Osteoblast (primary cell): Measurements from ENCODE around the gene DLG4. TPM values are rescaled to one million over a fixed set of nuclear protein-coding genes. Genes with fewer than 3 reads are reported as not detected.

Experiments
- DNase-seq: peaks from one replicate; pipeline ENCODE4 v3.0.0; 2011; ENCODE audit warnings: low spot score, mixed read lengths; ENCODE audit not compliant: insufficient read length; ENCODE audit errors: missing footprints
- H2AFZ ChIP-seq: 2 replicates; pipeline ENCODE4 v1.6.0; 2011; ENCODE audit warnings: mild to moderate bottlenecking, low read length
- H3K27ac ChIP-seq: 2 replicates; pipeline ENCODE4 v1.5.1; 2011; ENCODE audit warnings: mild to moderate bottlenecking, low read depth, low read length, moderate library complexity
- H3K27me3 ChIP-seq: 2 replicates; pipeline ENCODE4 v1.6.0; 2012; ENCODE audit warnings: mild to moderate bottlenecking, control low read depth, inconsistent platforms, low read length, moderate library complexity; ENCODE audit not compliant: insufficient read depth
- H3K36me3 ChIP-seq: 2 replicates; pipeline ENCODE4 v1.5.1; 2011; ENCODE audit warnings: mild to moderate bottlenecking, low read length, control low read depth, moderate library complexity; ENCODE audit not compliant: insufficient read depth
- H3K4me1 ChIP-seq: 2 replicates; pipeline ENCODE4 v1.5.1; 2011; ENCODE audit warnings: mild to moderate bottlenecking, low read length, control low read depth, moderate library complexity; ENCODE audit not compliant: insufficient read depth
- H3K4me2 ChIP-seq: 2 replicates; pipeline ENCODE4 v1.6.0; 2011; ENCODE audit warnings: mild to moderate bottlenecking, low read length; ENCODE audit not compliant: insufficient read depth
- H3K4me3 ChIP-seq: fragments of 200-600 bp; sonication (generic); 3 replicates; pipeline ENCODE4 v1.5.1; 2012; ENCODE audit warnings: mild to moderate bottlenecking, low read length, inconsistent platforms; ENCODE audit not compliant: insufficient read depth
- H3K79me2 ChIP-seq: 2 replicates; pipeline ENCODE4 v1.6.0; 2012; ENCODE audit warnings: mild to moderate bottlenecking, low read length, control low read depth, inconsistent platforms; ENCODE audit not compliant: insufficient read depth
- H3K9me3 ChIP-seq: 2 replicates; pipeline ENCODE4 v1.5.1; 2011; ENCODE audit warnings: low read depth, low read length, control low read depth
- H4K20me1 ChIP-seq: 2 replicates; pipeline ENCODE4 v1.6.0; 2012; ENCODE audit warnings: mild to moderate bottlenecking, low read length, control low read depth; ENCODE audit not compliant: insufficient read depth
- total RNA-seq: library from RNA; depleted of rRNA; stranded (reverse); fragments of >200 nt; gene quantifications from 2 replicates; pipeline ENCODE4 v1.2.3, GENCODE V29; 2012
- TF ChIP-seq, protein P1 (sequence below): IDR thresholded peaks from 2 replicates; pipeline ENCODE4 v1.5.1; 2011; ENCODE audit warnings: mild to moderate bottlenecking, low read depth, low read length, moderate library complexity; ENCODE audit errors: extremely low read depth

Gene DLG4
- total RNA-seq, 1 donor = 10.1 TPM

DNA sequence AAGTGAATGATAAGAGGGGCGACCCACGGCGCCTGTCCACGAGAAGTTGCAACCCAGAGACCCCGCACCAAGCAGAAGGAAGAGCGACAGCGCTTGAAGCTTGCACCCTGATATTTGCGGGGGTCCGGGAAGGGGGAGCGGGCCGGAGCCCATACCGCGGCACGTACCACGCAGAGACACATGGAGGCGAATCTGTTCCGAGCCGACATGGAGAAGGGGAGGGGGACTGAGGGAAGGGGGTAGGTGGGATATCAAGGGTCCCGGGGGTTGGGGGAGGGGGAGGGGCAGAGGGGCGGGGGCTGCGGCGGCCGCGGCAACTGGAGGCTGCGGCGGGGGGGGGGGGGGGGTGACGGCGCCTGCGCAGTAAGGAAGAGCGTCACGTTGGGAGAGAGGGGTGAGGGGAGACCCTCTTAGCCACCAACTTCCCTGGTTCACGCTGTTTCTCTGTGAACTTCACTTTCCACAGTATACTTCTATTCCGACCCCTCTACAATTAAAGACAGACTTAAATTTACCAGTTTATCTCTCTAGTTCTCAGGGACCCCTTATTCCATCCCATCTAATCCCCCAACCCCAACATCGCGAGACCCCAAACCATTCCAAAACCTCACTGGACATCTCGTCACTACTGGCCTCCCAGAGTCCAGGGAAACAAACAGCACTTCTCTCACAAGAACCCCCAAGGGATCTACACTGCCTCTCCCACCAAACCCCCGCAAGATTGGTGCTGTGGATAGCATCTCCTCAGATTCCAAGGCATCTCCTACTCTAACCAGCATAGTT is 8.0 kb downstream of the DLG4 start:
- Histone ChIP-seq H2AFZ (no peak overlapping the region), H3K36me3 (no peaks in the 10 kb centered on the region), H4K20me1 (peaks cover 76% of the 10 kb centered on the region), H3K9me3 (no peaks in the 10 kb centered on the region), H3K27me3 (no peaks in the 10 kb centered on the region), H3K4me2 (no peak overlapping the region), H3K79me2 (peaks cover 75% of the 10 kb centered on the region), H3K4me3 (no peak overlapping the region), H3K4me1 (peaks cover 29% of the 10 kb centered on the region), H3K27ac (no peak overlapping the region)
- no peak for DNase-seq
- TF ChIP-seq, protein P1, sequence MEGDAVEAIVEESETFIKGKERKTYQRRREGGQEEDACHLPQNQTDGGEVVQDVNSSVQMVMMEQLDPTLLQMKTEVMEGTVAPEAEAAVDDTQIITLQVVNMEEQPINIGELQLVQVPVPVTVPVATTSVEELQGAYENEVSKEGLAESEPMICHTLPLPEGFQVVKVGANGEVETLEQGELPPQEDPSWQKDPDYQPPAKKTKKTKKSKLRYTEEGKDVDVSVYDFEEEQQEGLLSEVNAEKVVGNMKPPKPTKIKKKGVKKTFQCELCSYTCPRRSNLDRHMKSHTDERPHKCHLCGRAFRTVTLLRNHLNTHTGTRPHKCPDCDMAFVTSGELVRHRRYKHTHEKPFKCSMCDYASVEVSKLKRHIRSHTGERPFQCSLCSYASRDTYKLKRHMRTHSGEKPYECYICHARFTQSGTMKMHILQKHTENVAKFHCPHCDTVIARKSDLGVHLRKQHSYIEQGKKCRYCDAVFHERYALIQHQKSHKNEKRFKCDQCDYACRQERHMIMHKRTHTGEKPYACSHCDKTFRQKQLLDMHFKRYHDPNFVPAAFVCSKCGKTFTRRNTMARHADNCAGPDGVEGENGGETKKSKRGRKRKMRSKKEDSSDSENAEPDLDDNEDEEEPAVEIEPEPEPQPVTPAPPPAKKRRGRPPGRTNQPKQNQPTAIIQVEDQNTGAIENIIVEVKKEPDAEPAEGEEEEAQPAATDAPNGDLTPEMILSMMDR = no peak

DNA sequence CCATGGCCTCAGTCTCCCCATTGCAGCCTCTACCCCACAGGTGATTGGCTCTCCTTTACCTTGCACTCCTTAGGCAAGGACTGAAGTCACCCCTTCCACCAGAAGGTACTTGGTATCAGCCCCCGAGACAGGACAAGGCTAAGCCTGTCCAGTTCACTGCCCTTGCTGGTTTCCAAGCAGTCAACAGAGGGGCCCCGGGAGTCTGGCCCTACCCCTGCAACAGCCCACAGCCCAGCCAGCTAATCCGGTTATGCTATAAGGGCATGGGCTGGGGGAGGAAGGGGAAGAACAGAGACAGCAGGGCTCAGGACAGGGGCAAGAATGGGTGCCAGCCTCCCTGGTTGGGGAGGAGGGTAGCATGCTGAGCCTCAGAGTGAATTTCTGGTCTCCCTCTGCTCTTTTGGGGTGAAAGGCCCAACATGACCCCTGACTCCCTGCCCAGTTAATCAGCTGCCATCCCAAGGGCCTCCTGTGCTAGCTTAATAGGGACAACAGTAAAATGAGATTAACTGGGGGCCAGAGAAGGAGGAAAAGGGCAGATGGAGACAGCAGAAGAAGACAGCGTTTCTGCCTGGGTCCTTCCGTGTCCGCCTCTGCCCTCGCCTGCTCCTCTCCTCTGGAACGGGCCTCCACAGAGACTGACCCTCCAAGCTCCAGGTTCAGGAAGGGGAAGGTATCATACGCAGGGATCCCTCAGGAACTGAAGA is 10.7 kb downstream of the DLG4 start:
- Histone ChIP-seq H2AFZ (no peak overlapping the region), H3K27ac (no peak overlapping the region), H3K9me3 (no peaks in the 10 kb centered on the region), H3K36me3 (no peaks in the 10 kb centered on the region), H4K20me1 (peaks cover 59% of the 10 kb centered on the region), H3K4me1 (peaks cover 10% of the 10 kb centered on the region), H3K79me2 (peaks cover 69% of the 10 kb centered on the region), H3K4me2 (no peak overlapping the region), H3K4me3 (no peak overlapping the region), H3K27me3 (no peaks in the 10 kb centered on the region)
- DNase-seq = no peak
- TF ChIP-seq, protein P1 = no peak

DNA sequence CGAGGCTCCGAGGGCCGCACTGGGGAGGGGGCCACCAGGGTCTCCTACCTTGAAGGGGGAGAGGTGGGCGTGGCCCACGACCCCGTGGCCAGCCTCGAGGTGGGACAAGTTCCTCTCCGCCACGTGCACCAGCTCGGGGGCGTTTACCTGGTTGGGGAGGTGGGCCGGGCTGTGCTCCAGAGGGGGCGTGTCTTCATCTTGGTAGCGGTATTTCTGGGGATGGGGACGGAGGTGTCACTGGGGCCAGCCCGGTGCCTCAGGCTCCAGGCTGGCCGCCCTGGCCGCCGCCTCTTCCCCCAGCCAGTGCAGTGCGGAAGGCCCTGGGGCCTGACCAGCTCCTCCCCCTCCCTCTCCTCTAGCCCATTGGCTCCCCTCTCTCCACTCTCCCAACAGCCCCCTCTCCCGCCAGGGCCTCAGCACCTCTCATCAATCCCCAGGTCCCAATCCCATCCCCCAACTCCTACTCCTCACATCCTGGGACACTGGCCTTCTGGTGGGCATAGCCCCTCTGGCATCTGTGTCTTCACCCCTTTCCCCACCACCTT is 11.5 kb downstream of the DLG4 start:
- Histone ChIP-seq H3K4me3 (no peak overlapping the region), H3K36me3 (peaks cover 6% of the 10 kb centered on the region), H3K27ac (no peak overlapping the region), H3K4me1 (peaks cover 8% of the 10 kb centered on the region), H3K9me3 (no peaks in the 10 kb centered on the region), H2AFZ (no peak overlapping the region), H4K20me1 (peaks cover 51% of the 10 kb centered on the region), H3K79me2 (peaks cover 61% of the 10 kb centered on the region), H3K27me3 (no peaks in the 10 kb centered on the region), H3K4me2 (no peak overlapping the region)
- no peak for DNase-seq
- TF ChIP-seq, protein P1 = no peak
